IPS DF 4.7 (cell line): ENCODE measurements around the gene CCDC60.

Experiments used
- DNase-seq: peaks from one replicate; pipeline ENCODE4 v3.0.0-alpha.2; 2013; ENCODE audit warnings: low spot score; ENCODE audit errors: extremely low read depth

CCDC60 gene, protein sequence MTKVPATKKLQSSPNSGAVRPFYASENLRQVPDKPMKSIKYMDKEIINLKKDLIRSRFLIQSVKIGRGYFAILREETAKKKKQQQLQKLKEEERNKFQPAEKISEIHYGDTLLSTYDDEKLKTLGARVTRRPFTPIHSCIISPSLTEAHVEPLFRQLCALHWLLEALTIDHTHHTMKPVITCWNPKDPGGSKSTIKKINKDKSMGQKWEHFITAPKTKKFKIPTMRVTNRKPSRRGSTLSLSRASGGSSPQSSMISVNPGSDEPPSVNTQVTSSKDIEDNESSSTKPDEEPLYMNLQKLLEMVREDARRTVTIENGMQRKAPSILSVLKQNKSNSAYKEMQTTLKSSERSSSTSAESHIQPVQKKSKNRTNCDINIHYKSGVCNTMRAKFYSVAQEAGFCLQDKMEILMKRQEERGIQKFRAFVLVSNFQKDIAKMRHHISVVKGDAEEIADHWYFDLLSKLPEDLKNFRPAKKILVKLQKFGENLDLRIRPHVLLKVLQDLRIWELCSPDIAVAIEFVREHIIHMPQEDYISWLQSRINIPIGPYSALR

DNA sequence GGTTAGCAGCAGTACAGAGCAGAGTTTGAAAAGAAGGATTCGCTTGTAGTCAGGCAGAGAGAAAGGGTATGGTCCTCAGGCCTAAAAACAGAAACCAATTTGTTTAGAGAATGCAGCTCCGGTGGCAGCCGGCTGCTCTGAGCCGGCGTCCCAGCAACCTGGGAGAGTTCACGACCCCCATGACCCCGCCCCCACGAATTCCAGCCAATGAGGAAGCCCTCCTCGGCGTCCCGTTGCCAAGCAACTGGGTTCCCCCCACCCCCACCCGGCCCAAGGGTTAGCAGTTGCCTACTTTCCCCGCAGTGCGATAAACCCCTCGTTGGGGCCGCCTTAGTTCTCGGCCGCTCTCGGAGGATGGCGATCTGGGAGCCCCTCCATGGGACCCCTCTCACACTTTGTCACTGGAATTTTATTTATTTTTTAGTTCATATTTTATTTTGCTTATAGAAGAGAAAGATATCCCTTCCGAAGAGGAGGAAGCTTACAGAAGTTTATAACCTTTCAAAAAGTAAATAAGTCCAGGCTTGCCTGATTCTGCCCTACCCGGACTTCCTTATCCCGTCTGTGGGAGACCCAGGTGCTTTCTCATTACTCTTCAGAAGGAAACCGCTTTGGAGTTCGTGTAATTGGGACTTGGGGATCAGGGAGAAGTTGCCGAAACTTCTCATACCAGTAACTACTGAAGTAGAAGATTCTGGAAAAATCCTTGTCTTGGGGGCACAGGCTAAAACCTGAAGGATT, at the start of gene CCDC60:
CCDC60 (plus strand) TSS at position 300 of the 741 bp plus-strand sequence. CDS start 448 bp downstream, outside the sequence.
- DNase-seq, result peak; percentile 28

DNA sequence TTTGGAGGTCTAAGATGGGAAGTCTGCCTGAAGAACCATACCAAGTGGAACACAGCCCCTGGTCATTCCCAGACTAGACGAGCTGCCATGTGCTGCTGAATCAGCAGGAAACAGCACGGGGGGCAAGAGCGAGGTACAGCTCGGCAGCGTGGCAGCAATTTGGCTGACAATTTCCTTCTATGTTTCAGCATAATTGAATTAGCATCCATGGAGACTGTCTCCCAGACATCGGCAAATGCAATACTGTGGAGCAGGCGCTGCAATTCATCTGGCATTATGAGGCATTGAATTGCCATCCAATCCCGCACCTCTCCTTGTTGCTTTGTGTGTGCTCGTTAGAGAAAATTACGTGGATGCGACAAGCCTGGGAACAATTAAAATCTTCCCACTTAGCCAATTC, 46.0 kb upstream of the CCDC60 start:
- no peak for DNase-seq

DNA sequence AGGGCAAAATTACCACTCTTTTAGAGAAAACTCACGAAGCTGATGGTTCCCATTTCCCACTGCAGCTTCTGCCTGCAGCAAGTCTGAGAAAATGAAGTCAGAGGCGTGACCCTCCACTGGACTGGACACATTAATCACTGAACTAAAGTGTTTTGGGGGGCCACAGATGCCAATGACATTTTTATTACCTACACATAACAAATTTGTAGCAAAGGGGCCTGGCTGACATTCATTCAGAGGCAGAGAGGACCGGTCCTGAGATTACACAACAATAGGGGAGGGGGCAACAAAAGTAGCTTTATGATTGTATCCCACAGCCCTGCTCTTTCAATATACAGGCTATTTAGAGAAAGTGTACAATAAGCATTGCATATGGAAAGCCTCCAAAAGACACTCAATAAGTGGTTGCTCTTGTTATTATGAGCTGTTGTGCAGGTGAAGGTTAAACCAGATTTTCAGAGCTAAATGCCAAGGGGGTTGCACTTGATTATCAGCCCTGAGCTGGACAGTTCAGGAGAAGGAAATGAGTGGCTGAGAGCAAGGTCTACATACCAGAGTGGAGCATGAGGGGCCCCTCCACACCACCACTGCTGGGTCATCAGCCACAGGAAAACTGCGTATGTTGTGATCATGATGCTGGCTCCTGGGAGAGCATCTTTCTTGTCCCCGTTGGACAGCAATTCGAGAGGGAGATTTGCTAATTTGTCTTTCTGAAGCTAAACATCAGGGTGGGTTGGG, 41.5 kb upstream of the CCDC60 start:
- no peak for DNase-seq

DNA sequence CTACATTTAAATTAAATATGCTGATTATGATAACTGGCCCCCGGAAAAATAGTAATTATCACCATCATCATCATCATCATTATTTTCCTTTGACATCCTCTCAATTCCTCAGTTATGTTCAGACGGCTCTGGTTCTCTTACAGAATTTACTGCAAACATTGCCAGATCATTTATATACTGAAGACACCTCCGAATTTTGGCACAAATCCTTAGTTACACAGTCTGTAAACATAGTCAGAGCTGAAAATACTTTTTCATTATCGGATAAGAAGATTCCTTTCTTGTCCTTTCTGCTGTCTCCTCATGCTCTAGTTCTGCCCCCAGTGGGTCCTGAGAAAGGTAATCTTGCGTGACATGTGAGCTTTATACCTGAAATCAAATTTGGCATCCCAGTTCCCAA, 40.3 kb upstream of the CCDC60 start:
- DNase-seq, result no peak

DNA sequence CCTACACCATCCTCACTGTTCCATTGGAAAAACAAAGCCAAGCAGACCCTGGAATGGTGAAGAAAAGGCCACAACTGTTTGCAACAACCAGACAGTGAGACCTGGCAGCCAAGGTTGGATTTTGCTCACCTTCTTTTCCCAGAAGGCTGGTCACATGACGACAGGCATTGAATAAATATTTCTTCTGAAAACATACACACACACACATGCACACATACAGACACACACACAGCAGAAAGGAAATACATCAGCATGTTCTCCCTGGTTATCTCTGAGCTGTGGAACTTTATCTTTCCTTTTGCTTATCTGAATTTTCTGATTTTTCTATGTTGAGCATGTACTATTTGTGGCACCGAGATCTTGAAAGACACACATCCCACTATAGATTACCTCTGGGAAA, 38.0 kb upstream of the CCDC60 start:
- no peak for DNase-seq

DNA sequence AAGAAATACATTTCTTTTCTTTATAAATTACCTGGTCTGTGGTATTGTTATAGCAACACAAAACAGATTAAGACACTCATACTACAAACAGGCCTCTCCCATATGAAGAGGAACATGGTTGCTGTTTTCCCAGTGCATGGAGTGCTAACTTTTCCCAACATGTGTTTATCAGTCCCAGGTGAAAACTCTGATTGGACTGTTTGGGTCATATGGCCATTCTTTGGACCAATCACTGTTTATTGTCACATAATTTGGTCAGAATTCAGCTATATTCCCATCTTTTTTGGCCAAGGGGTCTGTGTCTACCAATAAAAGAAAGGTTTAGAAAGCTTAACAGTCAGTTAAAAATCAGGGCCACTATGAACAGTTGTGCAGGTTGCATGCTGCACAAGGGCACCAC, 35.4 kb upstream of the CCDC60 start:
- no peak for DNase-seq

DNA sequence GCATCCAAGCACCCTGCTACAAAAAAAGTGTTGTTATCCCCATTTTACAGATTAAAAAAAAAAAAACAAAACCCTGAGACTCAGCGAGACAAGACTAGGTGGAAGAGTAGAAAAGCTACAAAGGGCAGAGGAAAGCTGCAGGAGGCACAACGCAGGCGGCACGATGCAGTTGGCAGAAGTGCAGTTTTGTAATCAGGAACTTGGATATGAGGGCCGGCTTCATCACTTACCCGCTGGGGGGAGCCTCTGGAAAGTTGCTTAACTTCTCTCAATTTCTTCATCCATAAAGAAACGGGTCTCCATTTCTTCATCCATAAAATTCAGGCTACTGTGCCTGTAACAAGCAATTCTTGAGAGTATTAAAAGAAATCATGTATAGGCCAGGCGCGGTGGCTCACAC, 33.1 kb upstream of the CCDC60 start:
- no peak for DNase-seq

DNA sequence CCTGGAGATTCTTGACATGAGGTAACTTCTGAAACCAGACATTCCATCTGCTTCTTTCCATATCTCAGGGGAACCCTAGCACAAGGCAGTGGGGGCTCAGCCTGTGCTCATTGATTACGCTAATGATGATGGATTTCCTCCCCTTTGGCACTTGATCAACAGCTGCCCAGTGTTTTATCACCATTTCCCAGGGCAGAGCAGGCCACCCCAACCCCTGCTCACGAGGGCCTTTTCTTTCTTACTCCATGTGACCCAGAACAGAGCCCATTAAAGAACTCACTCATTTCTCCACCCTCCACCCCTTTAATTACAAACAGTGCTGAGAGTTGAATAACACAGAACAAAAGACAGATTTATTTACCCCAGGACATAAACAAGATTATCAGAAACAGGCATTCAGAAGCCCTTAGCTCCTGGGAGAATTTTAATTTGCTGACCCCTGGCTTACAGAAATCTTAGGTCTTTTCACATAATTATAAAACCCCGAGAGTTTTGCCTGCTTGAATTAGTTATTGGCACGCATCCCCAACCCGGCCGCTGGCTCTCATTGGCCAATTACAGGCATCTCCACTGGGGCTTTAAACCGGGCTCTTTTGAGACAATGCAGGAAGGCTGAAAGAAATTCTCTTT, 32.0 kb upstream of the CCDC60 start:
- DNase-seq, result no peak

DNA sequence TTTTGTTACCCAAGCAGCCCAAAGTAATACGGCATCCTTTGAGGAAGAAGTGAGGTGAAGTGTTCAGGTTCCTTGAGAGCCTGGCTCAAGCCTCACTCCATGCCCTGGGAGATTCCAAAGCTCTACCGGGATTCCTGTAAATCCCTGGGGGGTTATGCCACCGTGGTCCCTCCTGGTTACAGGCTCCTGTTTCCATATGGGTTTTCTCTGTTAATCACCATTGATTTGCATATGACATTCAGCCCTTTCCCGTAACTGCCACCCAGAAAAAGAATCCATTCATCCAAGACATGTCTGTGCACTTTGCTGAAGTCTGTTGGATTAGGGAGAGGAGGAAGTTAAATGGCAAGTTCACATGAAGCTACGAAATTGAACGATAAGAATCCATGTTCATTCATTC, 27.9 kb upstream of the CCDC60 start:
- DNase-seq, result no peak

DNA sequence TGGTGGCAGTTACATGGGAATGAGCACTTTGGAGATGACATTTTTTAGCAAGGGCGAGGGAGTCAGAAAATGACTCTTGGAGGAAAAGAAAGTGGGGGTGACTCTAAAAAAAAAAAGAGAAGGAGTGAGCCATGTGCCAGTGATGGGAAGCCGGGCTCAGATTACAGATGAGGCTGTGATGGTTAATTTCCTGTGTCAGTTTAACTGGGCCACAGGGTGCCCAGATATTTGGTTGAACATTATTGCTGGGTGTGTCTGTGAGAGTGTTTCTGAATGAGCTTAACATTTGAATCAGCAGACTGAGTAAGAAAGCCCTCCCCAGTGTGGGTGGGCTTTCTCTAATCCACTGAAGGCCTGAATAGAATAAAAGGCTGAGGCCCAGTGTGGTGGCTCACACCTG, 26.8 kb upstream of the CCDC60 start:
- DNase-seq, result no peak

DNA sequence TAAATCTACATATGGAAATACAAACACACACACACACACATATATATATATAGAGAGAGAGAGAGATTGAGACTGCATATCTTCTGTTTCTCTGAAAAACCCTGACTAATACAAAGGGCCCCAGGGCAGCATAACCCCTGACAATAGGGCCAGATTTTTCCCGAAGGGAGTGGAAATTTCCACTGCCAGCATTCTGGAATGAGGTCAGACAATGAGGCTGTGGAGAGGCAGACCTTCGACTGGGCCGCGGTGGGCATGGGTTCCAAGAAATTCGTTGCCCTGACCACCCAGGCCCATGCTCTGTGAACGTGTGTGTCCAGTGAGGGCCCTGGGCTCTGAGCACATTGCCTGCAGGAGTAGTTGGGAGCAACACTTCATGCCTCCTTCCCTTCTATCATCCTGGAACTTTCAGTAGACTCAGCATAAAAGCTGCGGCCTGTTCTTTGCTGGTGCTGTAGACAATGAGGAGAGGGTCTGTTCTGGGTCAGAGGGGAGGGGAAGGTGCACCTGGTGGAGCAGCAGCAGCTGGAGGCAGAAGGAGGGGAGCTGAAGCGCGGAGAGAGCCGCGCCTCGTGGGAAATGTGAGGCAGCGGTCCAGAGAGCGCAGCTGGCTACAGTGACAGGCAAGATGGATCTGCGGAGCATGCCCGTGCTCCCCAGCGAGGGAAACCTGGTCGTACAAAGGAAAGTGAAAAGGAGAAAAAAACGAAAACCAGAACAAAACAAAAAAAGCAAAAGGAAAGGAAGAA, 25.6 kb upstream of the CCDC60 start:
- DNase-seq, result peak; percentile 11

DNA sequence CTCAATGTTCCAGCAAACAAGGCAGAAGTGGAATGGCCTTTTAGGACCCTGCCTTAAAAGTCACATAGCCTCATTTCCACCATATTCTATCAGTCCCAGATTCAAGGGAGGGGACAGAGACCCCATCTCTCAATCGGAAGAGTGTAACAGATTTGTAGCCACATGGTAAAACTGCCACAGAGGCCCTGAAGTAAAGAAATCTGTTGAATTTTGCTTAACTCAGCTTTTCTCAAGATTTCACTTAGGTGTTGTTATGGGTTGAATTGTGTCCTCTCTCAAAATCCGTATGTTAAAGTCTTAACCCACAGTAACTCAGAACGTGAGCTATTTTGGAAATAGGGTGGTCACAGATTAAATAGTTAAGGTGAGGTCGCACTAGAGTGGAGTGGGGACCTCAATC, 22.7 kb upstream of the CCDC60 start:
- no peak for DNase-seq

DNA sequence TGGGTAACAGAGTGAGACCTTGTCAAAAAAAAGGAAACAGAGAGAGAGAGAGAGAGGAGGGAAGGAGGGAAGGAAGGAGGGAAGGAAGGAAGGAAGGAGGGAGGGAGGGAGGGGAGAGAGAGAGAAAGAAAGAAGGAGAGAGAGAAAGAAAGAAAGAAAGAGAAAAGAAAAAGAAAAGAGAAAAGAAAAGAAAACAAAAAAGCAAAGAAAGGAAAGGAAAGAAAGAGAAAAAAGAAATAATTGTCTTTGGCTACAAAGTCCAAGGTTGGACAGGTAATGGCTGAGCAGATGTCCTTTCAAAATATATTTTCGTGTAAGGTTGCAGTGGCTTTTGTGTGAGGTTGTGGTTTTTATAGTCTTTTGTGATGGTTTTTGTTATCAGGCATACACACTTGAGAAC, 21.6 kb upstream of the CCDC60 start:
- DNase-seq, result no peak

DNA sequence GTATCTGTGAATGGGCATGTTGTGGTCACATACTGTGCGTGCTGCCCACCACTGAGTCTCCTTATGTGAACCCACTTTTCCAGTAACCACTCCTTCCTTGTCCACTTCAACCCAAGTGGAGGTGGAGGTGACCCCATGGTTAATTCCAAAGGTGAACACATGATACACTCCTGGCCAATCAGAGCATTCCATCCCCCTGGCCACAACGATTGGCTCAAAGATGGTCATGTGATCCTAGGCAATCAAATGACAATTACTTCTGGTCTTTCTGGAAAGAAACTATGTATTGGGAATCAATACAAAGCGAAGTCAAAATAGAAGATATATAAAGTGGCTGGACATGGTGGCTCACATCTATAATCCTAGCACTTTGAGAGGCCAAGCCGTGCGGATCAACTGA, 20.2 kb upstream of the CCDC60 start:
- DNase-seq, result no peak

DNA sequence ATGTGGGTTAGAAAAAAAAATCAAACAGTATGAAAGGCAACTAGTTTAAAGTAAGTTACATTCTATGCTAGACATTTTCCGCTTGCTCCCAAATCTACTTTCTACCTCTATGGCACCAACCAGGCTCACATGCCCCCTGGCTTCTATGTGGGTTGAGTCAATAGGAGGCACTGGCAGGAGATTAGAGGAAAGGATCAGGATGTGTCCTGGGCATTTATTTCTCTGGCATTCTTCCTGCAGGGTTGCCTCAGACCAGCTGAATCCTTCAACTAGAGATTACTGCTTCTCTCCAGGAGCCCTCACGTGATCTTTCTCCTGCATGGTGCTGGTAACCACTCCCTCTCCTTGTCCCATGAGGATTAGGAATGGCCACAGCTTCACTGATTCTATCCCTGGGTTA, 14.9 kb upstream of the CCDC60 start:
- DNase-seq, result no peak

DNA sequence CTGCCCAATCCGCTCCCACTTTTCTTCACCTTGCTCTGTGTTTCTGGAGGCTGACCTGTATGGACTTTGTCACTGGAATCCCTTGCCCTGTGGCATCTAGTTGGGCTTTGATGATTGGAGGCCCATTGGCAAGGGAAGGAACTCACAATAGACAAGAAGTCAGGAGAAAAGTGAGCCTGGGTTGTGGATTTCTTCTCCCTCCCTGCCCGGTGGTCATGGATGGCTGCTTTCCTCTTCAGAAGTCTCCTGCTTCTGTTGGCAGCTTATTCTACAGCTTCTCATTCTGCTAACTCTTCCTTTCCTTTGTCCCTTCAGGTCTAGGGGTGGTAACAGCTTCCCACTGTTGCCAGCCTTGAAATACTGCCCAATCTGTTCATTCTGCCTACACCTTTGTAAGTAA, 13.9 kb upstream of the CCDC60 start:
- no peak for DNase-seq

DNA sequence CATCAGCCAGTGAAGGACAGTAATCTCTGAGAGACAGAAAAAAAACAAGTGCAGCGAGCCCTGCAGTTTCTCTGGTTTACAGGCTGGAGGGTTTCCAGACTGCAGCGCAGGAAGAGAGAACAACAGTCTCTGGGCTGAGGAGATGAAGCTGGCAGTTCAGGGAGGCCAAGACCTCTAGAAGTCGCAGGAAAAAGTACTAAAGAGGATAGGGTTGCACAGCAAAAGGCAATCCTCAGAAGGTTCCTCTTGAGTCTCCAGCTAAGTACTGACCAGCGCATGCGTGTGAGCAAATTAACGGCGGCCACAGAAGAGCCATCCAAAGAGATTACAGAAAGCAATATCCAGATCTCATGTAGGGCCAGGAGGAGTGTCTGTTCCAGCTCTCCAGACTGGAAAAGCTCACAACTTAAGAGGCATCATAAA, 12.2 kb upstream of the CCDC60 start:
- DNase-seq, result no peak

DNA sequence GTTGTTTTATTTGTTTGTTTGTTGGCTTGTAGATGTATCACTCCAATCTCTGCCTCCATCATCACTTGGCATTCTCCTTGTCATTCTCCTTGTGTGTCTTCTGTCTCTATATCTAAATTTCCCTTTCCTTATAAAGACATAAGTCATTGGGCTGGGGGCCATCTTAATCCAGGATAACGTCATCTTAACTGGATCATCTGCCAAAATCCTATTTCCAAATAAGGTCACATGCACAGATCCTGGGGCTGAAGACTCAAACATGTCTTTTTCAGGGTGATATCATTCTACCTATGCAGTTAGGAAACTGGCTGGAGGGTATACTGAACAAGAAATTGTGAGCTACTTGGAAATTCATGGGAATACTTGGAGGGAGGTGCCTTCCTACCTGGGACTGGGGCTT, 8.7 kb upstream of the CCDC60 start:
- DNase-seq, result no peak

DNA sequence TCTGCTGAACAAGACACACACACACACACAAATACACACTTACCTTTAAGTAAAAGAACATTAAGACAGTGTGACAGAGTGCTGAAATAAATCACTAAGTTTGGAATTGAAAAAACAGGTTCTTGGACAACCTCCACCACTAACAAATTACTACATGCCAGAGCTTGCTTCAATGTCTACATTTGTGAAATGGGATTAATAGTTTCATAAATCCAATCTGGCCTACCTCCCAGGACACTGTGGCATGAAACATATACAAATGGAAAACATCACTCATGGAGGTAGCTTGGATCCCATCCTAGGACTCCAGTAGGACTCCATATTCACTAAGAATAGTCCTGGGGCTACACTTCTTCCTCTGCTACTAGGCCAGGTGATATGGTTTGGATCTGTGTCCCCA, 8.2 kb upstream of the CCDC60 start:
- no peak for DNase-seq

DNA sequence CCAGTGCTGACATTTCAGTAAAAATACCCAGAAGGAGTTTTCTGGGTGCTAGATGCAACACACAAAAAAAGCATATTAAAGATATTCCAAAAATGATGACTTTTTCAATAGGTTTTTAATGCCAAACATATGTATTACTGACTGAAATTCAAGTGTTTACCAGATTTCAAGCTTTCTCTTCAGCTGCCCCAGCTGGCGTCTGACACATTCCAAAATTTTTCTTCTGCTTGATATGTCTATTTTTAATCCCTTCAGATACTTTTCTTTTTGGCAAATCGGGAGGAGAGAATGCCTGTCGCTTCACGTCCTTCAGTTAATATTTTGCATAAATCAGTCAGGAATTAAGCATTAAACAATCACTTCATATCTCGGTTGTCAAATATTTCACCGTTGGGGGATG, 7.1 kb upstream of the CCDC60 start:
- DNase-seq, result no peak

DNA sequence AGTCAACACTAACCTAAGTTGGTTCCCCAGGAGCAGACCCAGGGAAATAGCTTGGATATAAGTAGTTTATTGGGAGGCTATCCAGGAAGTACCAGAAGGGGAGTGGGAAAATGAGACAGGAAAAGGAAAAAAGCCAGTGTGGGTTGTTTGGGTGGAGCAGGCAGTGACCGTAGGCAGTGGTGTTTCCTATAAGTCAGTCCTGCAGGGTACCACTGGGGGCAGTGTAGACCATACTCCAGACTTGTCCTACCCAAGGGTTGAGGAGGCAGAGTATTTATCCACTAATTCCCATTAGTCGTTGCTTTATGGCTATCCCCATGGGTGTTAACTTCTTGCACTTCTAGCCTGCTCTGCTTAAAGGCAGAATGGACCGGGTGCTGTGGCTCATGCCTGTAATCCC, 6.4 kb upstream of the CCDC60 start:
- DNase-seq, result peak; percentile 62
